Upper lobe of left lung (tissue), 4 donors: ENCODE results near the gene PTPRK.

ENCODE experiments used
- EP300 ChIP-seq, 4 donors: sonication (generic); formaldehyde crosslinking; IDR thresholded peaks; one replicate each; pipeline ENCODE4 v1.5.1; 2017; ENCODE audit warnings: antibody characterized with exemption in 4 of 4, control low read depth in 2 of 4
- POLR2A ChIP-seq, 4 donors: fragments of 450-650 bp; IDR thresholded peaks; one replicate each; pipeline ENCODE4 v1.5.1; 2016 to 2017; ENCODE audit warnings: antibody characterized with exemption in 4 of 4, mild to moderate bottlenecking in 2 of 4
- POLR2AphosphoS5 ChIP-seq, 2 donors: sonication (generic); formaldehyde crosslinking; IDR thresholded peaks; one replicate each; pipeline ENCODE4 v1.5.1; 2017; ENCODE audit warnings: antibody characterized with exemption in 2 of 2
- TF ChIP-seq, protein P1 (sequence below), 6 experiments: fragments of 450-650 bp in 4 of 6; fragments of 200-600 bp in 2 of 6; sonication (generic) in 2 of 6; IDR thresholded peaks; one replicate each; pipeline ENCODE4 v1.5.1; 2016 to 2019; ENCODE audit warnings: antibody characterized with exemption in 6 of 6

DNA sequence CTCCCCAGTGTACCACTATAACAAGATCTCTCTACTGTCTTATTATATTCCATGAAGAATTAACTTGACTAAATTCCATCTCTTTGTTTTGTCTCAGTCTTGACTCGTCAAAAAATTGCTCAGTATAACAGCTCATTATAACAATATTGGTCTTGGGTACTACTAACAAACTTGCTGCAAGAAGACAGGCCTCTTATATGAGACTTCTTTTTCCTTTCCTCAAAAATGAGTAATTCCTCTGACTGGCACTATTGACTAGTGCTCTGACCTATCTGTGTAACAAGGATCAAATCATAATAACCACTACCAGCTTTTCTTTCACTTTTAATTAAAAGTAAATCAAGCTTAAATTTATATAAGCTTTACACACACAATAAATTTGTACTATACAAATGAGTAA is 528.3 kb downstream of the PTPRK start:
- TF ChIP-seq POLR2A (IDR thresholded peaks at IDR 0.05) (no peak), EP300 (IDR thresholded peaks at IDR 0.05) (no peak), POLR2AphosphoS5 (IDR thresholded peaks at IDR 0.05) (no peak)
- TF ChIP-seq, protein P1, sequence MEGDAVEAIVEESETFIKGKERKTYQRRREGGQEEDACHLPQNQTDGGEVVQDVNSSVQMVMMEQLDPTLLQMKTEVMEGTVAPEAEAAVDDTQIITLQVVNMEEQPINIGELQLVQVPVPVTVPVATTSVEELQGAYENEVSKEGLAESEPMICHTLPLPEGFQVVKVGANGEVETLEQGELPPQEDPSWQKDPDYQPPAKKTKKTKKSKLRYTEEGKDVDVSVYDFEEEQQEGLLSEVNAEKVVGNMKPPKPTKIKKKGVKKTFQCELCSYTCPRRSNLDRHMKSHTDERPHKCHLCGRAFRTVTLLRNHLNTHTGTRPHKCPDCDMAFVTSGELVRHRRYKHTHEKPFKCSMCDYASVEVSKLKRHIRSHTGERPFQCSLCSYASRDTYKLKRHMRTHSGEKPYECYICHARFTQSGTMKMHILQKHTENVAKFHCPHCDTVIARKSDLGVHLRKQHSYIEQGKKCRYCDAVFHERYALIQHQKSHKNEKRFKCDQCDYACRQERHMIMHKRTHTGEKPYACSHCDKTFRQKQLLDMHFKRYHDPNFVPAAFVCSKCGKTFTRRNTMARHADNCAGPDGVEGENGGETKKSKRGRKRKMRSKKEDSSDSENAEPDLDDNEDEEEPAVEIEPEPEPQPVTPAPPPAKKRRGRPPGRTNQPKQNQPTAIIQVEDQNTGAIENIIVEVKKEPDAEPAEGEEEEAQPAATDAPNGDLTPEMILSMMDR (IDR thresholded peaks at IDR 0.05), result no peak
